ENCODE results near the gene SP3. TPM values are rescaled to one million over a fixed set of nuclear protein-coding genes. Genes with fewer than 3 reads are reported as not detected.

The SP3 gene
- total RNA-seq, 1 donor from 2014 or later, result 210 TPM

GRCh38 chr2:173997753-173998152, 32.6 kb upstream of the SP3 start:
- no peak overlapping the region for H3K4me3 ChIP-seq
- H3K4me3 Mint-ChIP-seq, result no peak overlapping the region
- H3K4me2 ChIP-seq, result no peak overlapping the region

GRCh38 chr2:173997269-173997668, 32.1 kb upstream of the SP3 start:
- H3K36me3 Mint-ChIP-seq, result no peaks in the 10 kb centered on the region
- Histone ChIP-seq H3K27ac (no peak overlapping the region), H4K20me1 (ENCODE audit: low read depth) (no peaks in the 10 kb centered on the region), H3F3A (ENCODE audit: low read depth) (no peaks in the 10 kb centered on the region), H3K36me3 (no peaks in the 10 kb centered on the region), H3K4me2 (no peak overlapping the region), H2AFZ (replicated peaks) (no peak overlapping the region), H3K4me3 (no peak overlapping the region), H3K9ac (no peak overlapping the region), H3K27me3 (no peaks in the 10 kb centered on the region), H3K9me3 (ENCODE audit: low read depth) (no peaks in the 10 kb centered on the region), H3K4me1 (no peaks in the 10 kb centered on the region), H3K79me2 (ENCODE audit: low read depth) (no peaks in the 10 kb centered on the region)
- H3K27ac Mint-ChIP-seq, result no peak overlapping the region
- no peaks in the 10 kb centered on the region for H3K4me1 Mint-ChIP-seq
- H3K9me3 Mint-ChIP-seq, result no peaks in the 10 kb centered on the region
- no peak for TF ChIP-seq EZH2 (IDR thresholded peaks at IDR 0.05)
- no peak for TF ChIP-seq CTCF (IDR thresholded peaks at IDR 0.05)
- no peak for TF ChIP-seq EZH2phosphoT487 (IDR thresholded peaks at IDR 0.05)
- peaks cover 2% of the 10 kb centered on the region for H3K27me3 Mint-ChIP-seq (ENCODE audit: insufficient read depth, low read depth)
- no peak overlapping the region for H3K4me3 Mint-ChIP-seq
- no peak for DNase-seq (ENCODE audit: low spot score)

More at GRCh38 chr2:173997753-173998152, 32.6 kb upstream of the SP3 start:
- H3F3A ChIP-seq (ENCODE audit: low read depth), result no peaks in the 10 kb centered on the region
- H3K27ac Mint-ChIP-seq, result no peak overlapping the region
- no peaks in the 10 kb centered on the region for H3K27me3 ChIP-seq
- no peaks in the 10 kb centered on the region for H3K4me1 Mint-ChIP-seq
- no peak overlapping the region for H3K9ac ChIP-seq
- no peaks in the 10 kb centered on the region for H3K79me2 ChIP-seq (ENCODE audit: low read depth)
- no peak overlapping the region for H2AFZ ChIP-seq (replicated peaks)
- peaks cover 2% of the 10 kb centered on the region for H3K27me3 Mint-ChIP-seq (ENCODE audit: insufficient read depth, low read depth)
- no peak overlapping the region for H3K27ac ChIP-seq
- no peaks in the 10 kb centered on the region for H3K9me3 ChIP-seq (ENCODE audit: low read depth)
- no peaks in the 10 kb centered on the region for H3K9me3 Mint-ChIP-seq
- H4K20me1 ChIP-seq (ENCODE audit: low read depth), result no peaks in the 10 kb centered on the region
- DNase-seq (ENCODE audit: low spot score), result no peak
- H3K36me3 ChIP-seq, result no peaks in the 10 kb centered on the region
- TF ChIP-seq EZH2 (IDR thresholded peaks at IDR 0.05) (no peak), CTCF (IDR thresholded peaks at IDR 0.05) (no peak), EZH2phosphoT487 (IDR thresholded peaks at IDR 0.05) (no peak)
- H3K4me1 ChIP-seq, result no peaks in the 10 kb centered on the region
- H3K36me3 Mint-ChIP-seq, result no peaks in the 10 kb centered on the region

- Mint-ChIP-seq H3K9me3 (no peaks in the 10 kb centered on the region), H3K27me3 (ENCODE audit: insufficient read depth, low read depth) (peaks cover 2% of the 10 kb centered on the region), H3K4me3 (no peak overlapping the region), H3K36me3 (no peaks in the 10 kb centered on the region), H3K27ac (no peak overlapping the region), H3K4me1 (peaks cover 1% of the 10 kb centered on the region)
- Histone ChIP-seq H3K27me3 (no peaks in the 10 kb centered on the region), H3K79me2 (ENCODE audit: low read depth) (no peaks in the 10 kb centered on the region), H3K27ac (no peak overlapping the region), H3K36me3 (no peaks in the 10 kb centered on the region), H3K4me1 (no peaks in the 10 kb centered on the region), H3K9ac (no peak overlapping the region), H2AFZ (replicated peaks) (no peak overlapping the region), H4K20me1 (ENCODE audit: low read depth) (no peaks in the 10 kb centered on the region), H3K4me2 (no peak overlapping the region), H3K4me3 (no peak overlapping the region), H3F3A (ENCODE audit: low read depth) (no peaks in the 10 kb centered on the region), H3K9me3 (ENCODE audit: low read depth) (no peaks in the 10 kb centered on the region)
- TF ChIP-seq EZH2phosphoT487 (IDR thresholded peaks at IDR 0.05) (no peak), CTCF (IDR thresholded peaks at IDR 0.05) (no peak), EZH2 (IDR thresholded peaks at IDR 0.05) (no peak)
- no peak for DNase-seq (ENCODE audit: low spot score)
Measured at GRCh38 chr2:173996766-173997165, 31.6 kb upstream of the SP3 start.
